ENCODE results near the gene RNF31.
A peak's percentile ranks its signal among the peaks of the same experiment; 100 is the strongest.

The RNF31 gene

GRCh38 chr14:24207625-24208024, 60.3 kb downstream of the RNF31 start:
- Histone ChIP-seq H3K27ac (no peak overlapping the region; a peak in 1 of 22 replicates), H3K4me1 (peaks cover 16 to 26% (median 23%) of the 10 kb centered on the region in 10 experiments), H3K36me3 (peaks cover 84 to 95% (median 89%) of the 10 kb centered on the region in 11 experiments), H4K20me1 (peaks cover 0 to 10% (median 0%) of the 10 kb centered on the region in 11 experiments; a peak in 2 of 22 replicates), H3K9me3 (replicated peaks in 1 of 11) (peaks cover 7 to 17% (median 11%) of the 10 kb centered on the region in 11 experiments), H3K9ac (no peak overlapping the region), H3K4me2 (peak overlapping the region in 5 of 11 experiments; percentile 10 to 34 (median 20); a peak in 4 of 22 replicates), H3K27me3 (no peaks in the 10 kb centered on the region), H3K4me3 (no peak overlapping the region)
- no peak for TF ChIP-seq Cebpa-rat (IDR thresholded peaks at IDR 0.05)
